CD4-positive, alpha-beta T cell treated with Interleukin-6 at 100 ng/mL for 8 hours (primary cell): ENCODE results near the gene GAPDH.
"Not testable (repeated sequence)": the region's sequence is repeated elsewhere in the genome, so short reads cannot be mapped to it uniquely, and the experiment has no call there.

Experiments
- DNase-seq: peaks from one replicate; pipeline ENCODE4 v3.0.0-alpha.2; 2020; ENCODE audit warnings: mixed read lengths, low spot score

GAPDH gene

GRCh38 chr12:6563448-6564050 is 29.2 kb downstream of the GAPDH start:
- DNase-seq, result peak; percentile 48

DNA sequence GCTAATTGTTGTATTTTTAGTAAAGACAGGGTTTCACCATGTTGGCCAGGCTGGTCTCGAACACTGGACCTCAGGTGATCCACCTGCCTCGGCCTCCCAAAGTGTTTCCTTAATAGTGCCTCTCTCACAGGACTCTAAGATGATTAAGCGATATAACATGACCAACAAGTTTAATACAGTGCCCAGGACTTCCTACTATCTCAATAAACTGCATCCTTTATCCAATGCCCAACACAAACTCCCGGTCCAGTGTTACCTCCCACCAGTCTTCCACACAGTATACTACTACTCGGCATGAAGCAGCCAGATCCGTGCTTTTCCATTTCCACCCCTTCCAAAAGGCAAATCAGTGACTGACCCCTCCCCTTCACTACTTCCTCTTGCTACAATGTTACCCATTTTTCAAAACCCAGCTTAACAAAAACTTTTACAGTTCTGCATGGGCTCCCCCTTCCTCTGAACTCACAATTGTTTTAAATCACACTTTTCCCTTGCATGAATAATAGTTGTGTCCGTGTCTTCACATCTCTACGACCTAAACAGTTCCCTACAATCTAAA is 32.9 kb downstream of the GAPDH start:
- no peak for DNase-seq

DNA sequence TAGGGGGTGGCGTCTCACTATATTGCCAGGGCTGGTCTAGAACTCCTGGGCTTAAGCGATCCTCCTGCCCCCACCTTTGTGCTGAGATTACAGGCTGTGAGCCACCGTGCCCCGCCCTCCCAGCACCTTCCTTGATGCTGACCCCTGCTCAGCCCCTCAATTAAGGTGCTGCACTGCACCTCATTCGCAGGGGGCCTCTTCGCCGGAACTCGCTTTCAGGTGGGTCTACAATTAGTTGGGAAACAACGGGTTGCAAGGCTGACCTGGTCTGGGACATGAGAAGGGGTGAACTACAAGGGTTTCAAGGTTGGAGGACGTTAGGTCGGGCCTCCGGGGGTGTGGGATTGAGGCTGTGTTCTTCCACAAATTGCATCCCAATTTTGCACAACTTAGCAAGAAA is 35.0 kb downstream of the GAPDH start:
- DNase-seq, result no peak

GRCh38 chr12:6569786-6570185 is 35.5 kb downstream of the GAPDH start:
- no peak for DNase-seq

DNA sequence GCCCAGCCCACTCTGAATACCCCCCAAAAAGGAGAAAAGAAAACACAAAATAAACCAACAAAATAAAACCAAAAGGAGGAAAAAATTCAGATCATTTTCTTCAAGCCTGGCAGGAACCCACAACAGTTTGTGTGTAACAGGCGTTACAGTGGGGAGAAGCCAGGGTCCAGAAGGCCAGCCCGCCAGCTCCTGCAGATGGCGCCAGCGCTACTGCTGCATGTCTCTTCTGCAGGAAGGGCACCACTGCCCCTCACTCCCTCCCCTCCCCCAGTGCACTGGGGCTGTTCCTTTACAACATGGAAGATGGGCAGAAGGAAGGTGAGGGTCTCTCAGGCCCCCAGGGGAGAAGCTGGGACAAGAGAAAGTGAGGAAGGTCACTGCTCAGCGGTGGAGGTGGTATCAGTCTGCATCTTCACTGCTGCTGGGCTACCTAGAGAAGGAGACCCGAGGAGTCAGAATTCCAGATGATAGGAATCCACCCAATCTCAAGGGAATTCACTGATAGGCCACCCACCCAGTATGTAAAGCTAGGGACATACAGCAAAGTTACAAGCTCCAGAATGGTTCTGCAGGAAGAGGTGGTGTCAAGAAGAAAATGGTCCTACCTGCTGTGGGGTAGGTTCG is 36.1 kb downstream of the GAPDH start:
- peak; percentile 27 for DNase-seq

GRCh38 chr12:6573001-6573400 is 38.7 kb downstream of the GAPDH start:
- DNase-seq, result no peak

DNA sequence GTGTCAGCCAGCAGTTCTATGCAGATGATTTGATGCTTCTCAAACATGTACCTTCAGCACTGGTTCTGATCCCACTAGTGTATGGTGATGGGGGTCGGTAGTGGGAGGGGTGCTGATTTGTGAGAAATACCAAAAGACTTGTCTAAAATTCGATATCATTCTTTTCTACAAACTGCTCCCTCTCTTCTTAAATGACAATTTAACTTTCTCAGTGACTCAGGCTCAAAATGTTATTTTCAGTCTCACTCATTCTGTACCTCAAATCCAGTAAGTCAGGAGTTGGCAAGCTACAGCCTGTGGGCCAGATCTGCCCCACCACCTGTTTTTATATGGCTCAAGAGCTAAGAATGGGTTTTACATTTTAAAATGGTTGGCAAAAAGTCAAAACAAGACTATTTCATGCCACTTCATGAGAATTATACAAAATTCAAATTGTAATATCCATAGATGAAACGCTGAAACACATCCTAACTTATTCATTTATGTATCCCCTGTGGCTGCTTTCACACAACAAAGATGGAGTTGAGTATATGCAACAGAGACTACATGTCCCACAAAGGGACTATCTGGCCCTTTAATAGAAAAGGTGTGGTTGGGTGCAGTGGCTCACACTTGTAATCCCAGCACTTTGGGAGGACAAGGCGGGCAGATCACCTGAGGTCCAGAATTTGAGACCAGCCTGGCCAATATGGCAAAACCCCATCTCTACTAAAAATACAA is 40.4 kb downstream of the GAPDH start:
- no peak for DNase-seq

GRCh38 chr12:6575648-6576047 is 41.3 kb downstream of the GAPDH start:
- no peak for DNase-seq

GRCh38 chr12:6582196-6582595 is 47.9 kb downstream of the GAPDH start:
- no peak for DNase-seq

- DNase-seq, result no peak
These were observed 48.6 kb downstream of the GAPDH start for GRCh38 chr12:6582959-6583358.

GRCh38 chr12:6584293-6584692 is 50.0 kb downstream of the GAPDH start:
- no peak for DNase-seq

- DNase-seq, result not testable (repeated sequence)
These were observed 52.3 kb downstream of the GAPDH start for GRCh38 chr12:6586569-6586968.
